M059J (cell line): ENCODE results near the gene ADAM17. TPM values are rescaled to one million over a fixed set of nuclear protein-coding genes. Genes with fewer than 3 reads are reported as not detected.

ENCODE experiments used
- DNase-seq: peaks from one replicate; pipeline ENCODE4 v3.0.0-alpha.2; 2012; ENCODE audit warnings: low read depth
- total RNA-seq: library from RNA; depleted of rRNA; stranded (reverse); fragments of >200 nt; shearing (Covaris generic); gene quantifications from 2 replicates; pipeline ENCODE4 v1.2.3, GENCODE V29; 2014; rRNA removed

The ADAM17 gene
- total RNA-seq, 1 experiment from 2014 or later = 34.0 TPM

- DNase-seq = no peak
These were observed 83.1 kb downstream of the ADAM17 start for GRCh38 chr2:9472511-9472910.

DNA sequence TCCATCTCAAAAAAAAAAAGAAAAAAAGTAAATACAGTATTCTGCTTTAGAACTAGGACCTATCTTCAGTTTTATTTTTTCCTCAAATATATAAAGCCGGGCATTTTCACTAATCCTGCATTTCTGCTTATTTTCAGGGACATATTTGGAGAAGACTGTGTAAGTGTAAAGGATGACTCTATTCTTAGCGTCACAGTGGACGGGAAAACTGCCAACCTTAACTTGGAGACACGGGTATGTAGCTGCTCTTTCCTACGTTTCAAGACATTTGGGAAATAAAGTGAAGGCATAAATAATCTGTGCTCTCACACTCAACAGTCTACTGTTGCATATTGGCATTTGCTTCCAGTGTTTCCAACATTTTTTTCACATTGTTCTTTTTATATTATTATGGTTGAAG is 84.4 kb downstream of the ADAM17 start:
- no peak for DNase-seq

DNA sequence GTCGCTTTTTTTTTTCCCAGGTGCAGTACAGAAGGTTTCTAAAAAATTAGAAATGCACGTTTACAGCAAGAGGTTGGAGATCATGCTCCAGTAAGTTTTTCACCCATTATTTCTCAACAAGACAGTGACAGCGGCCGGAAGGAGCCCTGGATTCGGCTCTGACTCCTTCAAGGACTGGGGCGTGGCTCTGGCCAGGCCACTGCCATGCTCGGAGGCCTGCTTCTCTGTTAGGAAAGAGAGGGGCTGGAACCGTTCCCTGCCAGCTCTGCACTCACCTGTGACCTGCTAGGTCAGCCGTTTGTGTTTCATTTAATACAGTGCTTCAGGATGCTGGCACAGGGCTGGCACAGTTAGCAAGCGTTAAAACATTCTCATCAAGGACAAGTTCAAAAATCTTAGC is 87.9 kb downstream of the ADAM17 start:
- DNase-seq = no peak

- no peak for DNase-seq
These were observed 89.4 kb downstream of the ADAM17 start for GRCh38 chr2:9466147-9466683.

DNA sequence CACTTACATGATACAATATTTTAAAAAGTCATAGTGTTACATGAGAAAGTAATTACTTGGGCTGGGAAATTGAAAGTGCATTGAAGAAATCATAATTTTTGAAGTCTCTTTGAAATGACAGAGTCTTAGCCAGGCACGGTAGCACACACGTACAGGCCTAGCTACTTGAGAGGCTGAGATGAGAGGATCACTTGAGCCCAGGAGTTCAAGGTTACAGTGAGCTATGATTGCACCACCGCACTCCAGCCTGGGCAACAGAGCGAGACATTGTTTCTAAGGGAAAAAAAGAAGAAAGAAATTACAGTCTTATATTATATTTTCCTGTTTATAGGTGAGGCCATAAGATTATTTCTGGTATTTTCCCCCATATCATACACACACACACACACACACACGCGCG is 90.5 kb downstream of the ADAM17 start:
- DNase-seq = no peak

DNA sequence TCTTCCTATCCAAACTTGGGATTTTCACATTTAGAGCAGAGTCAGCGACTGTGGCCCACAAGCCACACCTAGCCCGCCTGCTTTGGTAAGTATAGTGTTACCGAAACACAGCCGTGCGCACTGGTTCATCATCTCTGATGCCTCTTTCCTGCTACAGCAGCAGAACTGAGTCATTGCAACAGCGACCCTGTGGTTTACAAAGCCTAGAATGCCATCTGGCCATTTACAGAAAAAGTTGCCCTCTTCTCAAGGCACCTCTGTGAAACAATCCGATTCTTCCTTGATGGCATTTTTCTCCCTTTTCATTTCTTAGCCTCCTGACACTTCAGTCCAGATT is 92.0 kb downstream of the ADAM17 start:
- DNase-seq = peak; percentile 26

- no peak for DNase-seq
These were observed 92.5 kb downstream of the ADAM17 start for GRCh38 chr2:9462886-9463697.

- DNase-seq = no peak
These were observed 93.3 kb downstream of the ADAM17 start for GRCh38 chr2:9462313-9462712.

- no peak for DNase-seq
These were observed 94.6 kb downstream of the ADAM17 start for GRCh38 chr2:9461079-9461478.

DNA sequence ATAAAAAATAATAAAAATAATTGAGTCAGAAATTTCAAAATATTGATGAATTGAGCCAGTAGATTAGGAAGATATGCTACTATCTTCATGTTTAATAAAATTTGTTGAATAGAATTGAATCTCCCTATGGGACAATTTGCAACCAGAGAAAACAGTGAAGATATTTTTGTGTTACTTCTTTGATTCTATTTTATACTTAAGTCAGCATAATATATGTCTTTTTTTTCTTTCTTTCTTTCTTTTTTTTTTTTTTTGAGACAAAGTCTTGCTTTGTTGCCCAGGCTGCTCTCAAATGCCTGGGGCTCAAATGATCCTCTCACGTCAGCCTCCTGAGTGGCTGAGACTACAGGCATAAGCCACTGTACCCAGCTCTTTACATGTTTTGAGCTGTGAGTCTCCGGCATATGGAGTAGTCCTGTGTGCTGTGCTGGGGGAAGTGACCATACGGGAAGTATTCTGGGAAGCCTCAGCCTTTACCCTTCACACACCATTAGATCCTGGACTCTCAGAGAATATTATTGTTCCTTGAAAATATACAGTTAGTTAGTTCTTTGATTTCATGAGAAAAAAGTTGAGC is 95.1 kb downstream of the ADAM17 start:
- no peak for DNase-seq

DNA sequence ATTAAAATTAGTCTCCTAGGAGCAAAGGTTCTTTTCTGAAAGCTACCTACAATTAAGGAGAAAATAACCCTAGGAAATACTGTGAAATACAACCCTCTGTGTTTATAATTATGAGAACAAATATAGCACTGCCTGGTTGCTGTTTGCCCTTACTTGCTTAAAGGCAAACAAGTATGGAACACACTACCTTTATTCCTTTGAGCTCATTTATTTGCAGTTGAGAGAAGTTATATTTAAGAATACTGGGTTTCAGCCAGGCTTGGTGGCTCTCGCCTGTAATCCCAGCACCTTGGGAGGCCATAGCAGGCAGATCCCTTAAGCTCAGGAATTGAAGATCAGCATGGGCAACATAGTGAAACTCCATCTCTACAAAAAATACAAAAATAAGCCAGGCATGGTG is 104.4 kb downstream of the ADAM17 start:
- DNase-seq = no peak

DNA sequence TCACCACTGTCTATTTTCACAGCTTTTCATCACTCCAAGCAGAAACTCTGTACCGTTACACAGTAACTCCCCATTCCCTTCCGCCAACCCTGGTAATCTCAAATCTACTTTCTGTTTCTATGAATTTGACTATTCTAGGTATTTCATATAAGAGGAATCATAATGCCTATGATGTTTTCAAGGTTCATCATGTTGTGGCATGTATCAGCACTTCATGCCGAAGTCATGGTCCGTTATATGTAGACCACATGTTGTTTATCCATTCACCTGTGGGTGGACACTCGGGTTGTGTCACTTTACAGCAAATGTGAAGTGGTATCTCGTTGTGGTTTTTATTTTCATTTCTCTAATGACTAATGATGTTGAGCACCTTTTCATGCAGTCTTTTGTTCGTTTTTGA is 110.5 kb downstream of the ADAM17 start:
- DNase-seq = no peak

DNA sequence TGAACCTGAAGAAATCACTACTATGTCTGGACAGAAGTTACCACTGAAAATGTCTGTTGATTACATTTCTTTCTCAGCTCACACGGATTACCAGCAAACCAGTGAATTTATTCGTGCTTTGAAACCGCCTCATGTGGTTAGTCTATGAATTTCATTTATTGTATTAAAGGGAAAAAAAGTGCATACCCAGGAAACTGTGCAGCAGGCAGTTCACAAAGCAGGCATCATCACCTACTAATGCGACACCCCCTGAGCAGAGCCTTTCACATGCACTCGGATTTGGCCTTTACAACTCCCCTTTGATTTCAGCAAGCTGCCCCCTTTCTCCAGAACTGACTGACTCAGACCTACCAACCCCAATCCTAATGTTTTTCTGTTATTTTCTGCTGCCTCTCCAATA is 112.1 kb downstream of the ADAM17 start:
- DNase-seq = no peak

GRCh38 chr2:9441556-9441955 is 114.1 kb downstream of the ADAM17 start:
- DNase-seq = no peak

DNA sequence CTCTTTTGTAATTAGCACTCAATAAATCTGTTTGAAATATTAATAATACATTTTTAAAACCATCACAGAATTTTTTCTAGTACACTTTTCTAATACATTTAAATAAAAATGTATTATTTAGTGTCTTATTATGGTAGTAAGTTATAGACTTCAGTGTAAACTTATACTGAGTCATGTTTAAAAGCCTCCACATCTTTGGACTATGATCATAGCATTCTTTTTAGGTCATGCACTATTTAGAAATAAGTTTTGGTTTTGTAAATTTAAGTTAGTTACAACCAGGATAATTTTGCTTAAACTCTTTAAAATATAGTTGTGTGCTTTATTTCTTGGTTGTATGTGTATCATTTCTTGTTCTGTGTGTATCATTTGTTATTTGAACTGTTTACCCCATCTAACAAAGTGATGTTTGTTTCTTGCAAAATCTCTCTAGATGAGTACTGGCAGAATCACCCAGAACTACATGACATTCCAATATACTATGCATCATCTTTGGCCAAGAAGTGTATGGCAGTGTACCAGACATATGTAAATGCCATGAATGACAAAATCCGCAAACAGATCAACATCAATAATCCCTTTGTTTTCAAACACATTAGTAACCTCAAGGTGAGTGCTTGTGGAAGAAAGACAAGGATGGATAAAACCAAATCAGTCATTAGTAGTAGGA is 115.4 kb downstream of the ADAM17 start:
- DNase-seq = no peak

GRCh38 chr2:9439536-9439935 is 116.1 kb downstream of the ADAM17 start:
- no peak for DNase-seq

Other genes starting within 250 kb of the ADAM17 start
- 34.3 and 55.3 TPM in 2 replicates for gene ITGB1BP1, start 132.3 kb downstream of the ADAM17 start, total RNA-seq
- 75.3 and 79.0 TPM in 2 replicates for gene CPSF3, start 132.2 kb downstream of the ADAM17 start, total RNA-seq
- 46.9 and 62.4 TPM in 2 replicates for gene IAH1, start 81.3 kb downstream of the ADAM17 start, total RNA-seq
- 580 and 670 TPM in 2 replicates for gene YWHAQ, start 75.2 kb upstream of the ADAM17 start, total RNA-seq